ENCODE data around the gene BAIAP2.
"Not testable (repeated sequence)": the region's sequence is repeated elsewhere in the genome, so short reads cannot be mapped to it uniquely, and the experiment has no call there.

The BAIAP2 gene

DNA sequence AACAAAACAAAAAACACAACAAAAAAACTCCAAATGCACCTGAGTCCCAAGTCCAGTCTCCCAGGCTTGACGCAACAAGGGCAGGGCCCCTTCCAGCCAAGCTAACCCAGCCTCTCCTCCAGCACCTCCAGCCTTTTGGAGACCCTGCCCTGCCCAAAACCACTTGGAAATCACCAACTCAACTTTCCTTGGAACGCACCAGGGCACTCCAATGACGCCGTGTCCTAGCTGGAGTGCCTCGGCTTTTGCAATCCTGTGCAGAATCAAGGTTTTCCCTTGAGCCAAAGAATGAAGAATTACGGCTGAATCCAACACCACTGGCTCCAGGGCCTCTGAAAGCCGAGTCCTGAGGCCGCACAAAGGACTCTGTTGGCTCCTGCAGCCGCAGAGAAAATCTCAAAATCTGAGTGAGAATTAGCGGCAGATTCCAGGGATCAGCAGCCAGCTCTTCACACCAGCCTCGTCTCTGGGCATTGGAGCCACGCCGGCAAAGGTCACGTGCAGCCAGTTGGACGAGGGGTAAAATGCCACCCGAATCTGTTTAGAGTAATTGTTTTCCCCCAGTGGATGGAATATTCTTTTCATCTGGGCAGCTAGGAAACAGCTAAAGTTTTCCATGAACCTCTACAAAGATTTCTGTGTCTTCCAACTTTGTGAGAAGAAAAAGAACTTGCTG lies 9.7 kb upstream of the BAIAP2 start:
- peak in 5 of 14 donors; percentile 26 to 60 (median 52) for DNase-seq

DNA sequence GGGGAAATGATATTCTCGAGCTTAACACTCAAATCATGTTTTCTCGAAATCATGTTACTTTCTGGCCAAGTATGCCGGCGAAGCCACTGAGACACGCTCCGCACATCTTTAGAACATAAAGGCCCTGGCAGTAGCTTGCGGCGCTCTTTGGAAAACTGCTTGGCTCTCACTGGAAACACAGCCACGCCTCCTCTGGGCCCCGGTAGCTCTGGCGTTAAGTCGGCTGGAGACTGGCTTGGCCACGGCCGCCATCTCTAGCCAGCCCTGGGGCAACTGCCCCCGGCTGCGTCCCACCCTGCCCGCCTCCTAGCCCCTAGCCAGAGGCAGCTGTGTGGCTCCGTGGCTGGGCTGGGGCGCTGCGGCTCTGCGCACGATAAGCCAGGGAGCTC lies 9.2 kb upstream of the BAIAP2 start:
- peak in 4 of 14 donors; percentile 33 to 58 (median 48) for DNase-seq

DNA sequence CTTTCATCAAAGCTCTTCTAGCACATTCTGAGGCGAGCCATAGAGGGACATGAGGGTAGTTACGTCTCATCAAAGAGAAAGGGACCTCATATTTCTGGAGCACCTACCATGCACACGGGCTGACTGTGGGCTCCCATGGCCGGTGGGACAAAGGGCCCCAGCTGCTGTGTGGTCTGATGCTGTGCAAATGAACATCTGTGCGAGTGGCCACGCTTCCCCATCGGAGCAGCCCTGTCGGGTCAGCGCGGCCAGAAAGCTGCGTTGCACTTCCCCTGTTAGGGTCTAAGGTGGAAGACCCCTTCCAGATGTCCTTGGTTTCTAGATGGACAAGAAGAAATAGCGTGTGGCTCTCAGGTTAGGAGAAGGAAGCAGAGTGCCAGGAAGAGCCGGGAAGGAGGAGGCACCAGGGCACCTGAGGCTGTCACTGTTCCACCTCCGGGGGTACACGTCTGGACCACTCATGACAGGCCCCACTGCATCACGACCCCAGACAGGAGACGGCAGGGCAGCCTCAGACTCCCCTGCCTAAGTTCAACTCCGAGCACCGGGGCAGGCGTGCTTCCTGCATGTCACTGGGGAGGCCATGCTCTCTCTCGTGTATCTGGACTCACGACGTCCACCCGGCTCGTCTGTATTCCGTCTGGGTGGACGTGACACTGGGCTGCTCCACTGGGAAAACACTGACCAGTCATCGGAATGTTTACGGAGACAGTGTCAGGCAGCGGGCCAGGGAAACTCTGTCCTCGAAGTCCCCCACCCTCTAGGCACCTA lies 8.5 kb upstream of the BAIAP2 start:
- no peak for DNase-seq

DNA sequence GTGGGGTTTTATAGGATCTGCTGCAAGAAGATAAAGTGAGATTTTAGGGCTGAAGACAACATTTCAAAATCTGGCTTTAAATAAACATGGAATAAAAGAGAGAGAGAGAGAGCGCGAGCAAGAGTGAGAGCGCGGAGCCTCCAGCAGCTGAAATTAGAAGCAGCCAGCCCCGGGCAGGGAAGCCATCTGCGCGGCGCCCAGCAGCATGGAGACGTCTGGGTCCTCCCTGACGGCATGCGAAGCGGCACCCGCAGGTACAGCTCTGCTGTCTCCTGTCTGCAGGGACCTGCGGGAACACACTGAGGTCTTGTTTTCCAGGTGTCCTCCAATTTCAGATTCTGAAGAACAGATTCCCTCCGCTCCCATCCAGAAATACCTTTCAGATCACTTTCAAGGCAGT lies 7.9 kb upstream of the BAIAP2 start:
- DNase-seq, result no peak

DNA sequence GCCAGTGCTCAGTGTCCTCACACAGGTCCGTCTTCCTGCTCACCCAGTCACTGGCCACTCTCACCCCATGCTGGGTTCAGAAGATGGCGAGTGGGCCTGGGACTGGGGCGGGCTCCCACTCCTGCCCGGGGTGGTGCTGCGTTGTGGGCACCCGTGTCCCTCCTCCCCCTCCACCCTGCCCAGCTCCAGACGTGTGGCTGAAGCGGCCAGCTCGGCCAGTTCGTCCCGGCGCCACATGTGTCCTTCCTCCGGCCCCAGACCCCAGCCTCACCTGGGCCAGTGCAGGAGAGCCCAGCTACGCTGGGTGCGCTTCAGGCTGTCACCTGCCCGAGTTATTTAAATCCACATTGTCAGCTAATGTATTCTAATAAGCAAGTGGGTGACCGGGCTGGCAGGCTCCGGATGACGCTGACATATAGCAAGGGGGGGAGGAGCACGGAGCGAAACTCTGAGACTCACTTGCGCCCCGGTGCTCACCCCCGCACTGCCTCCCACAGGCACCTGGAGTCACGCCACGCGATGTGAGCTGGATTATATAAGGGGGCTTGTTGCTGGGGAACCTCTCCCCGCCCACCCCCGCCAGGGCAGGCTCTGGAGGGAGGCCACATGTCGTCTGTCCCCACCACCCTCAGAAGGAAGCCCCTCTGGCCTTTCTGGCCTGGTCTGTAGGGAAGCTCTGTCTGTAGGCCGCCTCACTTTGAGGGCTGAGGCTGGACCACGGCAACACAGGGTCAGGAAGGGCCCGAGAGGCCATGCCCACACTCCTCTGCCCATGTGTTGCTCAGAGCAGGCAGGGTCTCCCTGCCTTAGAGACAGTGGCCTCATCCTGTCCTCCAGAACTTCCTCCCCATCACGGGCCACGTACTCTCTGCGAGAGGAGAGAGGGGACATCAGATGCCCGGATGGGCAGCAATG lies 7.1 kb upstream of the BAIAP2 start:
- DNase-seq, result no peak

DNA sequence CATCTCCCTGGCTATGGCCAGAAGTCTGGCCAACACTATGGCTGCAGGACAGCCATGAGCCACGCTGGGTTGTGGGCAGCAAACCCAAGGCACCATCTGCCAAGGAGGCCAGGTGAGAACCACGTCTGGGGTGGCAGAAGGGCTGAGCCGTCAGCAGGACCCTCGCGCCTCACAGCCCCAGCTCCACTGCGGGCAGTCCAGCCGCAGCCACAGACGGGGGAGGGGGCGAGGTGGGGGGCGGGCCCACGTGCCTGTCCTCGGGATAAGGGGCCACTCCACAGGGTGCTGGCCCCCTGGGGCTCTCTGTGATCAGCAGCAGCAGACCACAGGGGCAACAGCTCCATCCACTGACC lies 6.5 kb upstream of the BAIAP2 start:
- peak in 1 of 14 donors; percentile 65 for DNase-seq

DNA sequence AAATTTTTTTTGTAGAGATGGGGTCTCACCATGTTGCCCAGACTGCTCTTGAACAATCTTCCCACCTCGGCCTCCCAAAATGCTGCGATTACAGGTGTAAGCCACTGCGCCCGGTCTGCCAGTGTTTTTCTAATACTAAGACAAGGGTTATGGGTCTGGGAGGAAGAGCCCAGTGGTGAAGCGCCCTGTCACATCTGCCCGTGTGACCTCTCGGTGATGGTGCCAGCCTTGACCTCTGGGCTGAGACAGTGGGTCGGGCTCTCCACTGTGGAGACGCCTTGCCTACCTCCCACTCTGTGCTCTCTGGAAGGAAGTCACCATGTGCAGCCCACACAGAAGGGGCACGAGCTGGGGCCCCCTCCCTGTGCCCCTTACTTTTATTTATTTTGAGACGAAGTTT lies 5.1 kb upstream of the BAIAP2 start:
- no peak for DNase-seq

DNA sequence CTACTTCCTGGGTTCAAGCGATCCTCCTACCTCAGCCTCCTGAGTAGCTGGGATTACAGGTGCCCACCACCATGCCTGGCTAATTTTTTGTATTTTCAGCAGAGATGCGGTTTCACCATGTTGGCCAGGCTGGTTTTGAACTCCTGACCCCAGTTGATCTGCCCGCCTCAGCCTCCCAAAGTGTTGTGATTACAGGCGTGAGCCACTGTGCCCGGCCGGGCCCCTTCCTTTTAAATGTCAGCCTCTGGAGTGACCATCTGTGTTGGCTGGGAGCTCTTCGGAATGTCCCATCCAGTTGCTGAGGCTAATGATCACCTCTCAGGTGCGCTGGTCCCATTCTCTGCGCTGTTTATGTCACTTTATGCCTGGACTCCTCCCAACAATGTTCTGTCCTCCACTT lies 4.6 kb upstream of the BAIAP2 start:
- not testable (repeated sequence) for DNase-seq

DNA sequence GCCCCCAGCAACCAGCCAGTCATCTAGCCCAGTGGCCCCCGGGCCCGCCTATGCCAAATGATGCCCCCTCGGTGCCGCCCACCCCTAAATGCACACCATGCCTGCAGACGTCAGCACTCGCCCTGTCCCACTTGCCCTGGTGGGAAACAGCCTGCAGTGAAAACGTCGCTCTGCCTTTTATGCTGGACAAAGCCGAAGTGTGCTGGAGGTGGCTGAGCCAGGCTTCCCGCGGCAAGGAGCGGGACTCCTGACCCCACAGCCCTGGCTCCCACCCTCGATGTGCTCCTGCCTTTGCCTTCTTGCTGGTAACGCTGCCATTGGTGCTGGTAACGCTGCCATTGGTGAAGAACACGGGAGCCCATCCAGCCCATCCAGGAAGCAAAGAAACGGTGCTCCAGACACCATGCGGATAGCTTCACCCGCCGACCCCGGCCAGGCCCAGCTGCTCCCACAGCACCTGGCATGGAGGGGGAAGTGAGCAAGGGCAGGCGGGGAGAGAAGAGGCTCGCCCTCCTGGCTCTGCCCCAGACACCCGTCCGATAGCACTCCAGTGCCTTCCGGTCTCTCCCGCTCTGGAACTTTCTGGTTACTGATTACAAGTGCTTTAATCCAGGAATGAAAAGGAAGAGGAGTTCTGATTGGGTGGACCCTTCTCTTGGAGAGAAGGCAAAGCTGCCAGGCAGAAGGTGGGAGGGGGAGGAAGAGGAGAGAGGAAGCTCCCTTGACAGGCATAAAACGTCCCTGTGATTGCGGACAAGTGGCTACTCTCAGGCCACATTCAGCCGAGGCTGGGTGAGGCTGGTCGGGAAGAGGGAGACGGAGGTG lies 4.0 kb upstream of the BAIAP2 start:
- DNase-seq, result no peak

DNA sequence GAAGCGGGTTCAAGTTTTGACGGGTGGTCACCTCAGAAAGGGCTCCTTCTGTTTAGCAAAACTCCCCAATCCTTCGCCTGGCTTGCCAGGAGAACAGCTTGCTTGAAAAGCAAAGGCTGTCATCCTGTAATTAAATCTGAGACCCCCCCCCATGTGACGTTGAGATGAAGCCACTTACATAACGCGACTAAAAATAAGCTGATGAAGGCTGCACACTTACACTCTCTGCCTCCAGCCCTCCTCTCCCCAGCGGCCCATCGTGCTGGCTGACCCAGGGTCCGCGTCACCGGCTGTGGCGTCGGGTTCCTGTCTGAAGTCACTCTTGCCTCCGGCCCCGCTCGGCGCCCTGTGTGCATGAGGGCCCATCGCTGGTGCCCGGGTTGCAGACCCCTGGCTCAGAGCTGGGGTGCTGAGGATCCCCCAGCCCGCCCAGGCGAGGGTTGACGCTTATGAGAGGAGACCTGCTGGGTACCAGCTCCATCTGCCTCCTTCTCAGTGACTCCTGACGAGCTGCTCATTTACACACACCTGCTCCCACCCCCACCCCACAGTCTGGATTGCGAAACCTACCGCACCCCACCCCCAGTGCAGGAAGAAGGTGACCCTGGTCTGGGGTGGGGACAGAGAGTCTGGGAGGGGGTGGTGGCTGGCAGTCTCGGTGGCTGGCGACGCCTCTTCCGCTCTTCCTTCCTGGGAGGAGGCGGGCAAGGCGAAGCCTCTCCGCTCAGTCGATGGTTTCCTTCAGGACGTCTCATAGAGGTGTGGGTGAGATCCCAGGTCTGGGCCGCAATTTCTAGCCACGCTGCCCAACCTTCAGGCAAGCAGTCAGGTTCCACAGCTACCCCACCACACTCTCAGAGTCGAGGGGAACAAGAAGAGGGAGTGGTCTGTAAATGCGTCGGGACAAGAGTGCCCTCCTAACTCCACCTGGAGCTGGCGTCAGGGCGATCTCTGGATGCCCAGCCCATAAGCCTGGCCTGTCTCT lies 3.1 kb upstream of the BAIAP2 start:
- DNase-seq, result peak in 1 of 14 donors; percentile 48

DNA sequence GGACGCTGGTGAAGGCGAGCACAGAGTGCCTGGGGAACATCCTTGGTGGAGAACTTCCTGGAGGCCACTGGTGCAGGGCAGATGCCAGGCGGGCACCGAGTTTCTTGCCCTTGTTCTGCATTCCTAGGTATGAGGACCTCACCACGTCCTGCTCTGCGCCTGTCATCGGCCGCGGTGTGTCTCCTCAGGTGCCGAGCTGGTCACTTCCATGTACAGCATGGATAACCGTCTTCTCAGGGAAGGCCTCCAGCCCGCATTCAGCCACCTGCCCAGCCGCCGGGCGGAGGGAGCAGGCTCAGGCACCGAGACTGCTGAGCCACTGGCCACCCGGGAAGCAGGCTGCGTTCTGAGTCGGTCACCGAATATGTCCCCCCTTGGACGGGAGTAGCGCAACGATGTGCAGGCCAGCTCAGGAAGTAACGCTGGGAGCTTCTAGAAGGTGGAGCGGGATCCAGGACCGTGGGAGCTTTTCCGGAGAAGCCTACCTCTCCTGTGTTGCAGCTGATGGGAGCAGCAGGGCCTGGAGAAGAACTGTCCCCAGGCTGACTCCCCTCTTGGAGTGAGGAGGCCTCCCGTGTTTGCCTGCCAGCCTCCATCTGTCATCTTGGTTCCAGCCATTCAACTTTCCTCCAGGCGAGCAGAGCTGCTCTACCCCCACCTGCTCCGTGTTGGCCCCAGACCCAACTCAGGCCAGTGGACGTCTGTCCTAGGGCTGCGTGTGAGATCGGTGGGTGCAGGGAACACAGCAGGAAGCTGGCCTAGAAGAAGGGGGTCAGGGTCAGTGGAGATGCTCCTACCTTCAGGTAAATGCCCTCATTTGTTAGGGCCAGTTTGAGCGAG lies 2.1 kb upstream of the BAIAP2 start:
- DNase-seq, result peak in 1 of 14 donors; percentile 85

DNA sequence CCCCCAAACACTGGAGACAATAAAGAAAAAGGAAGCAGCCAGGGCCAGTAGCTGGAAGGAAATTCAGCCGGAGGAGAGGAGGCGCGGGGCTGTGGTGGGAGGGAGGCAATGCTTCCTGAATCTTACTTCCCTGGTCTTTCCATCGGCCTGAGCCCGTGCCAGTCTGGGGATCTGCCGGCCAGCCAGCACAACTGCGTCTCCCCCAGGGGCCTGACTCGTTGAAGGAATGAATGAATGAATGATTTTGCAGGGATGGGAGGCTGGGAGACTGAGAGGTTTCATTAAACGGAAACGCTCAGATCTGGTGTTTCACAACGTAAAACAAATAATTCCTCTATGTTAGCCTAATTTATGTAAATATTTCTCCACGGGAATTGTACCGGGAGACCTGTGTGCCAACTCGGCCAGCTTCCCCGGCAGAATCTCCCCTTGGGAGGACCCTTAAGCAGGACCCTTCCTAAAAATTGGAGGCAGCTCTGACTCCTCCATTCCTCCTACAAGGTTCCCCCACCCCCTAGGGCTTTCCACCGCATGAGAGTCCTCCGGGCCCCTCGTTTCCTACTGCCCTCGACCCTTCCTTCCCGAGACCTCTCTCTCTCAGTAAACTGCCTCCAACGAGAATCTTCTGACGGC lies 1.3 kb upstream of the BAIAP2 start:
- peak in 2 of 14 donors; percentile 41 to 56 for DNase-seq

DNA sequence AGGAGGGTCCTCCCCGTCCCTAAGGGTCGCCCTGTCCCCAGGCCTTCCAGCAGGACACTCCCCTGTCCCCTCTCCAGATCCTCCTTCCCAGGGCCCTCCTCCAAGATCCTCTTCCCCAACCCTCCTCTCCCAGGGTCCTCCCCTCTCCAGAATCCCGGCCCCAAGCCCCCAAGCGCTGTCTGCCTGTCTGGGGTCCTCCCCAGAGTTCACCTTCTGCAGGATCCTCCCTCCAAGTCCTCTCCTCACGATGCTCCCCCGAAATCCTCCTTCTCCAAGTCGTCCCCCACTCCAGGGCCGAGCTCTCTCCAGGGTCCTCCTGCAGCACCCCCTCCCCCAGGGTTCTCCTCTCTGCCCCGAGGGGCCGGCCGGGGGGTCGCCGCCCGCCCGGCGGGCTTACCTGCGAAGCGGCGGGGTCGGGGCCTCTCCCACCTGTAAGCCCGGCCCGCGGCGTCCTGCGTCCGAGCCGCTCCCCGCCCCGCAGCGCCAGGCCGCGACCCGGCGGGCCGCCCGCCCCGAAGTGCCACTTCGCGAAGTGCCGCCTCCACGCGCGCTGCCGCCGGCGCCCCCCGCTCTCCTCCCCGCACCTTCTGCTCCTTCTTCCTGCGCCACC lies 678 bp upstream of the BAIAP2 start:
- DNase-seq, result no peak

DNA sequence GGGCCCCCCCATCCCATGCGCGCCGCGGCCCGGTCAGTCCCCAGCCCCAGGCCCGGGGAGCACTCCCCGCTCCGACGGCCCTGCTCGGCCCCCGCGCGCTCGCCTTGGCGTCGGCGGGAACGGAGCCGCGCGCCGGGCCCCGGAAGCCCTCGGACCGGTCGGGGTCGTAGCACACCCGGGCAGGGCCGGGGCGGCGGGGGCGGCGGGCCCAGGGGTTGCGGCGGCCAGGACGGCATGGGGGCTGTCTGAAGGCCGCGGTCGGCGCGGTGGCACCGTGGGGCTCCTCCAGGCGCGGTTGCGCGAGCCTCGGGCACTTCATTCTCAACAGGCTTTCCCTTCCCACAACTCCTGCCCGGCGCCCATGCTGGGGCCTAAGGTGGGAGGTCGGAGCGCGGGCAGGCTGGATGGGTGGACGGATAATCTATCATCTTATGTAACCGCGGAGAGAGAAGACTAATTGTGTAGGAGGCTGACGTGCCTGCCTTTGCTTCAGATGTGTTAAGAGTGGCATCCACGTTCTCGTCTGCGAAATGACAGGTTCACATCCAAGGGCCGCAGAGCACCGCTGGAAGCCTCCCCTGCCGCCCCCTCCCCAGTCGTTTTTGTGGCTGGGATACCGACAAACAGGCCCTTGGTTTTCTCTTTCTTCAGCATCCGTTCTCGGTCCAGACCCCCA lies 708 bp downstream of the BAIAP2 start:
- peak in 2 of 14 donors; percentile 31 to 55 for DNase-seq

DNA sequence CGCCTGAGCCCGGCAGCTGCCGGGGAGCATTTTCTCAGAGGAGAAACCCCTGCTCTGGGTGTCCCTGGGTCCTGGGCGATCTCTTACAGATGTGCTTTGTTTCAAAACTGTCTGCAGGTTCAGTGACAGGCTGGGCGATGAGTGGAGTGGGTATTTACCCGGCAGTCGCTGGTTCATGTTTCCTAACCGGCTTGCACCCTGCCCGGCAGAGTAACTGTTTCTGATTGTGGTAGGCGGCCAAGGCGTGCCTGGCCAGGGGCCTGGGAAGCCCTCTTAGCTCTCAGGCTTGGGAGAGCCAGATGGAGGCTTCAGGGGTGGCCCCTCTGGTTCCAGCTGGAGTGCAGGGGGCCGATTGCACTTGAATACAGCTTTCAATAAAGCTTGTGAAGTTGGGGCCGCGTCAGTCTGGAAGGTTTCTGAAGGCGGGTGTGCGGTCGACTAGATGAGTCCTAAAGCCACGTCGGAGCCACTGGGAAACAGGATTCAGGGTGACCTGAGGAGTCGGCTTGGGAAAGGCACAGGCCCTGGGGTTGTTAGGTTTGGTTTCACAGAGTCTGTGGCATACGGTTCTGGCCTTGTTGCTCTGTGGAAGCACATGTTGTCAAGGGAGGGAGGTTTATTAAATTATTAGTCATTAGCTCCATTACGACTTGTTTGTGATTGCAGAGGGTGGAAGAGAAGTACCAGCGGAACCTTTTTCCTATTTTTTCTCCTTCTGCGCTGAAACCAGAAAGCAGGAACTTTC lies 1.4 kb downstream of the BAIAP2 start:
- DNase-seq, result peak in 1 of 14 donors; percentile 71

DNA sequence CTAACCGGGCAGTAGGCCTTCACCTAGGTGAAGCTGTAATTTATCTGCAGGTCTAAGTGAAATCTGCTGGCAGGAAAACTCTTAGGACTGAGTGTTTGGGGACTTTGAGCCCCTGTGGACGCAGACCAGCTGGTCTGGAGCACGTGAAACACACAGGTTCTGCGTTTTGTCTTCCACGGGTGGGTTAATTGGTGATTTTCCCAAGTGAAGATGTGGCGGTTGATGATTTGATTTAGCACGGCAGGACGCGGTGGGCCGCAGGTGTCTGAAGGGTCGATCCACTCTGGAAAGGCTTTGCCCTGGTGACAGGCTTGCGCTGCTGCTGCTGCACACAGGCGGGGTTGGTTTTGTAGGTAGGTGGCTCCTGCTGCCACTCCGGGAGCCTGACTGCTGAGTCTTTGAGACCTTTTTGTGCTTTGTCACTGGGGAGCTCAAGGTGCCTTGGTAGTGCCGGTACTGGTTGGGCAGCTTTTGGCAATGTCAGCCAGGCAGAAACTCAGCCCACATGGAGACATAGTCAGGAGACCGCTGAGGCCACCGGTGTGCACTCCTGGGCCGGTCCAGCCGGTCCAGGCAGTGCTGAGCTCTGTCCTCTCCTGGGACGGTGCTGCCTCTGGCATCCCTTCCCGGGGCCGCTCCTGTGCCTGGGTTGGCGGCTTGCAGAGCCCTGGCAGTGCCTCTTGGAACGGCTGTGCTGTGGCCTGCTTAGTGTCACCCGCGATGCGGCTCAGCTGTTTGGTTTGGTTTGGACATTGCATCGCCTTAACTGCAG lies 2.3 kb downstream of the BAIAP2 start:
- DNase-seq, result peak in 4 of 14 donors; percentile 33 to 60 (median 44)

Measured in C1 segment of cervical spinal cord (tissue), 14 donors.